NCI-H2196 (cell line): ENCODE results near the gene EBP.
"Not testable (repeated sequence)": the region's sequence is repeated elsewhere in the genome, so short reads cannot be mapped to it uniquely, and the experiment has no call there.

Source experiments
- DNase-seq: peaks from one replicate; lab custom pipeline; 2025; ENCODE audit not compliant: unreplicated experiment; lab: John Stamatoyannopoulos, UW

EBP gene

GRCh38 chrX:48492293-48492910 is 29.2 kb upstream of the EBP start:
- no peak for DNase-seq

- no peak for DNase-seq
Observed at GRCh38 chrX:48493890-48494364, 27.7 kb upstream of the EBP start.

GRCh38 chrX:48496660-48497059 is 24.9 kb upstream of the EBP start:
- DNase-seq: no peak

GRCh38 chrX:48497871-48498270 is 23.7 kb upstream of the EBP start:
- DNase-seq: no peak

GRCh38 chrX:48498374-48498809 is 23.2 kb upstream of the EBP start:
- DNase-seq: no peak

DNA sequence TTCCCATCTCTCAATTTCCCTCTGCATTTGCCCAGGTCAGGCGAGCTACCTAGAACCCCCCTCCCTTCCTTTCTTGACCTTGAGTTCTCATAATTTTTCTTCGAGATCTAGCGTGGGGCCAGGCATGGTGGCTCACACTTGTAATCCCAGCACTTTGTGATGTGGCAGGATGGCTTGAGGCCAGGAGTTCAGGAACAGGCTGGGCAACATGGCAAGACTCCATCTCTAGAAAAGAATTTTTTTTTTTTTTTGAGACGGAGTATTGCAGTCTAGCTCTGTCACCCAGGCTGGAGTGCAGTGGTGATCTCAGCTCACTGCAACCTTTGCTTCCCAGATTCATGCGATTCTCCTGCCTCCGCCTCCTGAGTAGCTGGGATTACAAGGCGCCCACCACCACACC is 17.3 kb upstream of the EBP start:
- no peak for DNase-seq

- no peak for DNase-seq
Observed at GRCh38 chrX:48505481-48505880, 16.1 kb upstream of the EBP start.

- DNase-seq: no peak
Observed at GRCh38 chrX:48507246-48507645, 14.4 kb upstream of the EBP start.

- DNase-seq: peak; percentile 50
Observed at GRCh38 chrX:48508400-48509244, 13.0 kb upstream of the EBP start, which contains the start of gene PORCN. Gene PORCN, plus strand, starts transcription at chrX:48508992. Its CDS starts 829 bp downstream, at chrX:48509821.

- DNase-seq: no peak
Observed at GRCh38 chrX:48509245-48509590, 12.4 kb upstream of the EBP start.

- DNase-seq: no peak
Observed at GRCh38 chrX:48509619-48510018, 12.0 kb upstream of the EBP start.

- DNase-seq: peak; percentile 1
Observed at GRCh38 chrX:48511560-48511959, 10.0 kb upstream of the EBP start.

DNA sequence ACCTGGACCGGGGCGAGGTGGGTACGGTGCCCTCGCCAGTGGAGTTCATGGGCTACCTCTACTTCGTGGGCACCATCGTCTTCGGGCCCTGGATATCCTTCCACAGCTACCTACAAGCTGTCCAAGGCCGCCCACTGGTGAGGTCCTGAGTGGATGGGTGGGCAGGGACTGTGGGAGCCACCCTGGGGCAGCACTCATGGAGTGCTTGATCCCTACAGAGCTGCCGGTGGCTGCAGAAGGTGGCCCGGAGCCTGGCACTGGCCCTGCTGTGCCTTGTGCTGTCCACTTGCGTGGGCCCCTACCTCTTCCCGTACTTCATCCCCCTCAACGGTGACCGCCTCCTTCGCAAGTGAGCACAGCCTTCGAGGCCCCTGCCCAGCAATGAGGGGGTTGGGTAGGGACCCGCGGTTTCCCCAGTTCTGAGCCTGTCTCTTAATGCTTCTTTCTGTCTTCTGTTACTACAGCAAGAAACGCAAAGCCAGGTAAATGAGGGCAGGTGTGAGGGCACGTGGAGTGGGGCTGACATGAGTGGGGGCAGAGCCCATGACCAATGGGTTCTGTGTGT is 9.2 kb upstream of the EBP start:
- DNase-seq: no peak

DNA sequence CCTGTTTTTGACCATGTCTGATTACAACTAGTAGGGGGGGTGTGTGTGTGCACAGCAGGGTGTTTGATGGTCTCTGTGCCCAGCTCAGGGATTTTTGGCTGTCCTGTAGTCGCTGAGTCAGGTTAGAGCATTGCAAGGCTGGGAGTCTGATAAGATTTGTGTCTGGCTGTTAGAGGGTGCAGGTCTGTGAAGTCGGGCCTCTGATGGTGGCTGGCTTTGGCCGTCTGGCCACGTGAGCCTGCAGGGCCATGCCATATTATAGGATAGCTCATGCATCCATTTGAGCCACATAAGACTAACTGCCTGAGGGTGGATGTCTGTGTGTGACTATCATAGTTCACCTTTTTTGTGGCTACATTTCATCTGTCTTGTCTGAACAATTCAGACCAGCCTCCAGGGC is 7.9 kb upstream of the EBP start:
- no peak for DNase-seq

DNA sequence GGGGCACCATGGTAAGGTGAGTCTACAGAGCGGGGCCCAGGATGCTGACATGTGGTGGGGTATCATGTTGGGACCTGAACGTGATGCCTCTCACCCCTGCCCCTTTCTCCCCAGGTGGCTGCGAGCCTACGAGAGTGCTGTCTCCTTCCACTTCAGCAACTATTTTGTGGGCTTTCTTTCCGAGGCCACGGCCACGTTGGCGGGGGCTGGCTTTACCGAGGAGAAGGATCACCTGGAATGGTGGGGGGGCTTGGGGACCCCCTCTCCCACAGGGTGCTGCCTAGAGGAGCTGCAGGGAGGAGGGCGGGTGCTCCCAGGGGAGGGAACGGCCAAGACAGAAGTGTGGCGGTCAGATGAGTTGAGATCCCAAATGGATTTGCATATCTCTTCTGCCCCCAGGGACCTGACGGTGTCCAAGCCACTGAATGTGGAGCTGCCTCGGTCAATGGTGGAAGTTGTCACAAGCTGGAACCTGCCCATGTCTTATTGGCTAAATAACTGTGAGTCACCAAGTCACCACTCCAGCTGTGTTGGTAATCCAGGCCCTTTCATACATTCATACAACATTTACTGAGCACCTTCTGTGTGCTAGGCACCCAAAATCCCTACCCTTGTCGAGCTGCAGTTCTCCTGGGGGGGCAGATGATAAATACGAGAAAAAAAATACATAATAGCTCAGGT is 7.3 kb upstream of the EBP start:
- no peak for DNase-seq

DNA sequence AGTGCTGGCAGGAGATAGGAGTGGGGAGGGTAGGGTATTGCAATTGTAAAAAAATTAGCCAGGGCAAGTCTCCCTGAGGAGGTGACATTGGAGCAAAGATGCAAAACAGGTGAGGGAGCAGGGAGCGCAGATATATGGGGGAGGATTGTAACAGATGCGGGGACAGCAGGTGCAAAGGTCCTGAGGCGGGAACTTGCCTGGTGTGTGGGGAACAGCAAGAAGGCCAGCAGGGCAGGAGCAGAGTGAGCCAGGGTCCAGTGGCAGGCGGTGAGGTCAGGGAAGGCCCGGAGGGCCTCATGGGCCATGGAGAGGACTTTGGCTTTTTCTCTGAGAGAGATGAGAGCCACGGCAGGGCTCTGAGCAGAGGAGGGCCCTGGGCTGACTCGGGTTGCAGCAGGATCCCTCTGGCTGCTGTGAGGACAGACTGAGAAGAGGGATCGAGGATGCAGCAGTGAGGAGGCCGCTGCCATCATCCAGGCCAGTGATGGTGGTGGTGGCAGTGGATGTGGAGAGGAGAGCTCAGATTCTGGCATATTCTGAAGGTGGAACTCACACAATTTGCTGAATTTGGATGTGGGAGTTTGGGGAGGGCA is 6.6 kb upstream of the EBP start:
- DNase-seq: no peak

DNA sequence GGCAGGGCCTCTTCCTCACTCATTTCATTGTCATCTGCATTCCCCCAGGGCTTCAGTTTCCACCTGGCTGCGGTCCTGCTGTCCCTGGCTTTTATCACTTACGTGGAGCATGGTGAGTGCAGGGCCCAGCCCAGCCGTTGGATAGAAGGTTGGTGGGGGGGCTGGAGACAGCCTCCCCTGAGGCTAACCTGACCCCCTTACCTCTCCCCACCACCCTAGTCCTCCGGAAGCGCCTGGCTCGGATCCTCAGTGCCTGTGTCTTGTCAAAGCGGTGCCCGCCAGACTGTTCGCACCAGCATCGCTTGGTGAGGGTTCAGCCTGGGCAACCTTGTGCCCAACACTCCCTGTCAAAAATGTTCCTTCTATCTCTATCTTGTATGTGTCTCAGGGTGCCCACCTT is 5.8 kb upstream of the EBP start:
- no peak for DNase-seq

- DNase-seq: no peak
Observed at GRCh38 chrX:48516285-48516684, 5.3 kb upstream of the EBP start.

DNA sequence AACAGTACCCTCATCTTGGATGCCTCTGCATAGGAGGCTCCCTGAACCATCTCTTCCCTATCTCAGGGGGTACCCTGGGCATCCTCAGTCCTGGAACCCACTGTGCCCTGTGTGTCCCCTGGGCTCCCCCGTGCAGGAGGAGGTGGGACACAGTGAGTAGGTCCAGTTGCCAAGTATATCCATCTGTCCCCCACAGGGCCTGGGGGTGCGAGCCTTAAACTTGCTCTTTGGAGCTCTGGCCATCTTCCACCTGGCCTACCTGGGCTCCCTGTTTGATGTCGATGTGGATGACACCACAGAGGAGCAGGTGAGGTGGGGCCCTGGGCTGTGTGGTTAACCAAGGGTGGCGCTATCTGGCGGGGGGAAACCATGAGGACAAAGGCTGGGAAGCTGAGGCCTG is 4.6 kb upstream of the EBP start:
- DNase-seq: no peak

DNA sequence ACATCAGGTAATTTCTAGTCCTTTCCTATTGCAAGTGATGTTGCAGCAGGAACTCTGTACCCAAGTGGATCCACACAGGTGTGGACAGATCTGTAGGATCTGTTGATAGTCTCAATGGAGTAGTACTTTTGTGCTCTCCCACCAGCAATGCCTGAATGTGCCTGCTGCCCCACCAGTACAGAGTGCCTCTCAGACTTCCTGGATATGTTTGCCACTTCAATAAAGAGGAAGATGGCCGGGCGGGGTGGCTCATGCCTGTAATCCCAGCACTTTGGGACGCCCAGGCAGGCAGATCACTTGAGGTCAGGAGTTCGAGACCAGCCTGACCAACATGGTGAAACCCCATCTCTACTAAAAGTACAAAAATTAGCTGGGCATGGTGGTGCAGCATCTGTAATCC is 2.1 kb upstream of the EBP start:
- not testable (repeated sequence) for DNase-seq

DNA sequence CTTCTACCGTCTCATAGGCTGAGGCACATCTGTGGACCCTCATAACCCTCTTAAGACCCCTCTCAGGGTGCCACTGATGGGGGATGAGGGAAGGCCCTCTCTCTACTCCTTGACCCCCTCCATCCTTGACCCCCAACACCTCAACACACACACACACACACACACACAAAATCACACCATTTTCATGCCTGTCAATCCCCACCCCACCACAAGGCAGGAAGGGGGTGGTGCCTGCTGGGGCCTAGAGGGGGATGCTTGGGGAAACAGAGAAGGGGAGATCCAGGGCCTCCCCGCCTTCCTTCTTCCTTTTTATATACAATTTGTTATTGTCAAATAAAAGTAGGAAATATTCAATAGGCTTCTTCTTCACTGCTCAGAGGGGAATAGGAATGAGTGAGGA is 1.2 kb upstream of the EBP start:
- DNase-seq: no peak
